ENCODE data around the gene LRRC36.

LRRC36 gene

GRCh38 chr16:67397812-67398545 is 71.4 kb downstream of the LRRC36 start:
- TF ChIP-seq, protein P1, sequence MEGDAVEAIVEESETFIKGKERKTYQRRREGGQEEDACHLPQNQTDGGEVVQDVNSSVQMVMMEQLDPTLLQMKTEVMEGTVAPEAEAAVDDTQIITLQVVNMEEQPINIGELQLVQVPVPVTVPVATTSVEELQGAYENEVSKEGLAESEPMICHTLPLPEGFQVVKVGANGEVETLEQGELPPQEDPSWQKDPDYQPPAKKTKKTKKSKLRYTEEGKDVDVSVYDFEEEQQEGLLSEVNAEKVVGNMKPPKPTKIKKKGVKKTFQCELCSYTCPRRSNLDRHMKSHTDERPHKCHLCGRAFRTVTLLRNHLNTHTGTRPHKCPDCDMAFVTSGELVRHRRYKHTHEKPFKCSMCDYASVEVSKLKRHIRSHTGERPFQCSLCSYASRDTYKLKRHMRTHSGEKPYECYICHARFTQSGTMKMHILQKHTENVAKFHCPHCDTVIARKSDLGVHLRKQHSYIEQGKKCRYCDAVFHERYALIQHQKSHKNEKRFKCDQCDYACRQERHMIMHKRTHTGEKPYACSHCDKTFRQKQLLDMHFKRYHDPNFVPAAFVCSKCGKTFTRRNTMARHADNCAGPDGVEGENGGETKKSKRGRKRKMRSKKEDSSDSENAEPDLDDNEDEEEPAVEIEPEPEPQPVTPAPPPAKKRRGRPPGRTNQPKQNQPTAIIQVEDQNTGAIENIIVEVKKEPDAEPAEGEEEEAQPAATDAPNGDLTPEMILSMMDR (IDR thresholded peaks at IDR 0.05; ENCODE audit: control insufficient read depth, extremely low read depth, insufficient read depth) = no peak

DNA sequence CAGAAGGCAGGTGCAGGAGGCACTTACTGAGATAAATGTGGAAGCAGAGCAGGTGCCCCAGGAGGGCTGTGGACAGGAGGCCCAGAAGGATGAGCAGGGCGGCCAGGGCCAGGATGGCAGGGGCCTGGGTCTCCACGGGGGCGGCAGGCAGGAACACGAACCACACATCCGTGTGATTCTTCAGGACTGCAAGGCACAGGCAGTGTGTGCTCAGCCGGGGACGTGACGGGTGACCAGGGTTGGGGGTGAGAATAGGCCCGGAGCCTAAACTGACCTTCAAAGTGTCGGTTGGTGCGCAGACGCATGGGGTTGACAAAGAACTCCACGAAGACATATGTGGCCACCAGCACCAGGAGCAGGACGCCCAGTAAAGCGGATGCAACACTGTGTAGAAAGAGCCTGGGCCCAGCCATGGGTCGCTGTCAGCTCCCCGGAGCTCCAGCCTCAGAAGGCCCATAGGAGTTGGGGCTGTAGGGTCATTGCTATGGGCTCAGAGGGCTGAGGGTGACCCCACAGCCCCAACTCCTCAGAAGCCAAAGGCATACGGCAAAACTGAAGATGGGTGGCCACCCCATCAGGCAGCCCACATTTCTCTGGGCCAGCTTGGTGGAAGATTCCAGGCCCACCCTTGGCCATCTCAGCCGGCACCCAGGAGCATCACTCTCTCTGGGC is 72.1 kb downstream of the LRRC36 start:
- DNase-seq (ENCODE audit: low read depth) = no peak
- no peak overlapping the region for H3K4me3 ChIP-seq (ENCODE audit: low read depth, low read length)
- TF ChIP-seq, protein P1 (IDR thresholded peaks at IDR 0.05; ENCODE audit: control insufficient read depth, extremely low read depth, insufficient read depth) = no peak

More at GRCh38 chr16:67397812-67398545, 71.4 kb downstream of the LRRC36 start:
- H3K4me3 ChIP-seq (ENCODE audit: low read depth, low read length) = no peak overlapping the region
- no peak for DNase-seq (ENCODE audit: low read depth)

GRCh38 chr16:67399218-67399733 is 72.7 kb downstream of the LRRC36 start:
- H3K4me3 ChIP-seq (ENCODE audit: low read depth, low read length) = no peak overlapping the region
- TF ChIP-seq, protein P1 (IDR thresholded peaks at IDR 0.05; ENCODE audit: control insufficient read depth, extremely low read depth, insufficient read depth) = peak; percentile 26; the same call in 1 of the 2 replicates
- no peak for DNase-seq (ENCODE audit: low read depth)

GRCh38 chr16:67399749-67400704 is 73.4 kb downstream of the LRRC36 start:
- no peak for DNase-seq (ENCODE audit: low read depth)
- H3K4me3 ChIP-seq (ENCODE audit: low read depth, low read length) = no peak overlapping the region
- TF ChIP-seq, protein P1 (IDR thresholded peaks at IDR 0.05; ENCODE audit: control insufficient read depth, extremely low read depth, insufficient read depth) = no peak

DNA sequence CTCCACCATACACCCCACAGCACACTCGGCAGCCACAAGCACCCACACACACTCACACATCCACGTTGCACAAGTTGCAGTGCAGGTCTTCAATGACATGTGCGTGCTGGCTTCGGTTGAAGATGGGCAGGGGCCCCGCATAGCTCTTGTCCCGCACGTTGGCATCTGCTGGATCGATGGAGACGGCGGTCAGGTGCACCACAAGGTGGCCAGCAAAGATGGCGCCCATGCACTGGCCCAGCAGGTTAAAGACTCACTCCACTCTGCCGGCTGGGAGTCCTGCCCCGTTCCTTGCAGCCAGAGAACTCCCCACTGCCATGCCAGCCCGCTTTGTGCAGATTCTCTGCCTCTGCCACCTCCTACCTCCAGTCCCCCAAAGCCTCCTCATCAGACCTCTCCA is 74.3 kb downstream of the LRRC36 start:
- TF ChIP-seq, protein P1 (IDR thresholded peaks at IDR 0.05; ENCODE audit: control insufficient read depth, extremely low read depth, insufficient read depth) = no peak
- no peak for DNase-seq (ENCODE audit: low read depth)
- H3K4me3 ChIP-seq (ENCODE audit: low read depth, low read length) = no peak overlapping the region

DNA sequence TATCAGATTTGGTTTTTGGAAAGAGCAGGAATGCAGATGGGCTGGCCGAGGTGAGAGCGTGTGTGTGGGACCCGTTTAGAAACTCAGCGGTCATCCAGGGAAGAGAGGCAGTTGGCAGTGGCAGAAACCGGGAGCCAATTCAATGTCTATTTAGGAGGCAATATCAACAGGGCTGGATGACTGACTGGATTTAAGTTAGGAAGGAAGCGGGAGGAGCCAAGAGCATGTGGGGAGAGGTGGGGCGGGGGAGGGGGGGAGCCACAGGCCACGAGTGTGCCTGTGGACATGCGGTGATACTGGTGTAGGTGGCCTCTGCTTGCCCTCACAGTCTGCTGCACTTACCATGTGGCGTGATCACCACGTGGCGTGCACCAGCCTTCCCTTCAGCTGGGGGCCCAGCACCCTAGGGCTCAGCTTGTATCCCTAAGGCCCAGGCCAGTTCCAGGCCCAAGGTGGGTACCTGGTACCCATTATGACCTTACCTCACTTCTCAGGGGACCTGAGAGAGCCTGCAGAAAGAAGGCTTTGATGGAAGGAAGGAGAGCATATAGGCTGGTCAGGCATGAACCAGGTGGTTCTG is 77.5 kb downstream of the LRRC36 start:
- H3K4me3 ChIP-seq (ENCODE audit: low read depth, low read length) = 0 out of 2 replicates have a peak overlapping the region, but pooled peaks have one; percentile 13
- DNase-seq (ENCODE audit: low read depth) = no peak
- TF ChIP-seq, protein P1 (IDR thresholded peaks at IDR 0.05; ENCODE audit: control insufficient read depth, extremely low read depth, insufficient read depth) = no peak
